Activated CD4-positive, alpha-beta T cell treated with anti-CD3 and anti-CD28 coated beads, Interleukin-2, Interleukin-6, amounts not matched to agents 100 ng/mL and 50 ng/mL, durations not matched to agents 16 hours and 8 hours (primary cell): ENCODE measurements around the gene H1-8.
"Not testable (repeated sequence)": the region's sequence is repeated elsewhere in the genome, so short reads cannot be mapped to it uniquely, and the experiment has no call there.

ENCODE experiments used
- DNase-seq: peaks from one replicate; pipeline ENCODE4 v3.0.0-alpha.2; 2020

Gene H1-8, protein sequence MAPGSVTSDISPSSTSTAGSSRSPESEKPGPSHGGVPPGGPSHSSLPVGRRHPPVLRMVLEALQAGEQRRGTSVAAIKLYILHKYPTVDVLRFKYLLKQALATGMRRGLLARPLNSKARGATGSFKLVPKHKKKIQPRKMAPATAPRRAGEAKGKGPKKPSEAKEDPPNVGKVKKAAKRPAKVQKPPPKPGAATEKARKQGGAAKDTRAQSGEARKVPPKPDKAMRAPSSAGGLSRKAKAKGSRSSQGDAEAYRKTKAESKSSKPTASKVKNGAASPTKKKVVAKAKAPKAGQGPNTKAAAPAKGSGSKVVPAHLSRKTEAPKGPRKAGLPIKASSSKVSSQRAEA

GRCh38 chr3:129543156-129543790, at the start of gene H1-8:
Gene H1-8 (plus strand): TSS chr3:129543175. CDS start chr3:129543219, 44 bp downstream.
- DNase-seq: no peak

DNA sequence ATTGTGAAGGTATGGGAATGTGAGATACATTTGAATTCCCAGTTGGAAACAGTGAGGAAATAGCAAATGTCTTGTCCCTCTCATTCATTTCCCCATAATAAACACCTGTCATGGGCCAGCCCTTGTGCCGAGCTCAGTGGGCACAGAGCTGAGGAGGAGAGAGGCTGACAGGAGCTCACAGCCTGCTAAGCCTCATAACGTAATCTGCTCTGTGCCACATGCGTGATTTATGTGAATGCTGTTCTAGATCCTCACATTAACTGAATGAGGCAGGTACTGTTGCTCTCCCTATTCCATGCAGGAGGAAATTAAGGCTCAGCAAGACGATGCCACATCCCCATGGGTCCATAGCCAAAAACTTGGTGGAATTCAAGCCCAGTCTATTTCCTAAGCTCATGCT, 49.8 kb upstream of the H1-8 start:
- DNase-seq: no peak

DNA sequence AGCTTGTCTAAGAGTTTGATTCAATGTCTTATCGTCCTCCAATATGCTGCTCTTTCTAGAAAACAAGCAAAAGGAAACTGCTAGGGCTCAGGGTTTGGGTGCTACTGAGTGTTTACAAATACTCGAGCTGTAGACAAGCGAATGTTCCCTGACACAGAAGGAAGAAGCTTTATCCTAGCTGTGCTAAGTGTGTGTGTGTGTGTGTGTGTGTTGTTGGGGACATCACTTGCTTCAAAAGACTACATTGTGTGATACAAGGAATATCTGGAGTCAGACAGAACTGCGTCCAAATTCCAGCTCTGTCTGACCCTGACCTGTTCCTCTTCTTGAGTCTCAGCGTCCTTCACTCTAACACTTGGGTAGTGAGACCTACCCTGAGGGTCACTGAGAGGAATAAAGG, 48.5 kb upstream of the H1-8 start:
- DNase-seq: not testable (repeated sequence)

- not testable (repeated sequence) for DNase-seq
Measured at GRCh38 chr3:129495006-129495639, 47.9 kb upstream of the H1-8 start.

DNA sequence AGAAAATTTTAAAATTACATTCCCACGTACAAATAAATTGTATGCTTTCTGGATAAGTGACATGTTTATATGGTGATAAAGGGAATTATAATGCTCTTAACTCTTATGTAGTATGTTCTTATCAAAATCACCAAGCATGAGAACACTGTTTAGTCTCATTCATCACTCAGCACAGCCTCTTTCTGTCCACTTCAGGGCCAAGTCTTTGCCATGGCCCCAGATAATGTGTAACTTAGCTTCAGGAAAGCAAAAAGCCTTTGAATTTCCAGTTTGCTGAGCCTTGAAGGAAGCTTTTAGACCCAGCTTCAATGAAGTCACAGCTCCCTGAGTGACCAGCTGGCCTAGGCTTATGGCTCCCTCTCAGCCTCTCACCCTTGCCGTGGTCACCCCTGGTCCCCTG, 45.1 kb upstream of the H1-8 start:
- not testable (repeated sequence) for DNase-seq

GRCh38 chr3:129498603-129499488, 44.1 kb upstream of the H1-8 start:
- not testable (repeated sequence) for DNase-seq

- DNase-seq: not testable (repeated sequence)
Measured at GRCh38 chr3:129499604-129500333, 43.2 kb upstream of the H1-8 start.

DNA sequence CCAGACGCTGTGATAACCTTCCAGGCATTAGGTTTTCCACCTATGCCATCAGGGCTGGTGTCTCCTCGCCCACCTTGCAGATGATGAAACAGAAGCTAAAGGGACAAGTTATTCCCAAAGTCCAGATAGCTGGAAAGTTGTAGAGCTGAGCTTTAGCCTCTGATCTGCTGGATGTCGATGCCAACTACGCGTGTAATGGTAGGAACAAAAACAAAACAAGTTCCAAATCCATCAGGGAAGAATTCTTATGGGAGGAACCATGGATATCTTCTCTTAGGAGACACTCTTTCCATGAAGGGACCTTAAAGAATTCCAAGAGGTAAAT, 42.7 kb upstream of the H1-8 start:
- DNase-seq: no peak

GRCh38 chr3:129501630-129502029, 41.3 kb upstream of the H1-8 start:
- DNase-seq: no peak

- no peak for DNase-seq
Measured at GRCh38 chr3:129502641-129503408, 40.1 kb upstream of the H1-8 start.

DNA sequence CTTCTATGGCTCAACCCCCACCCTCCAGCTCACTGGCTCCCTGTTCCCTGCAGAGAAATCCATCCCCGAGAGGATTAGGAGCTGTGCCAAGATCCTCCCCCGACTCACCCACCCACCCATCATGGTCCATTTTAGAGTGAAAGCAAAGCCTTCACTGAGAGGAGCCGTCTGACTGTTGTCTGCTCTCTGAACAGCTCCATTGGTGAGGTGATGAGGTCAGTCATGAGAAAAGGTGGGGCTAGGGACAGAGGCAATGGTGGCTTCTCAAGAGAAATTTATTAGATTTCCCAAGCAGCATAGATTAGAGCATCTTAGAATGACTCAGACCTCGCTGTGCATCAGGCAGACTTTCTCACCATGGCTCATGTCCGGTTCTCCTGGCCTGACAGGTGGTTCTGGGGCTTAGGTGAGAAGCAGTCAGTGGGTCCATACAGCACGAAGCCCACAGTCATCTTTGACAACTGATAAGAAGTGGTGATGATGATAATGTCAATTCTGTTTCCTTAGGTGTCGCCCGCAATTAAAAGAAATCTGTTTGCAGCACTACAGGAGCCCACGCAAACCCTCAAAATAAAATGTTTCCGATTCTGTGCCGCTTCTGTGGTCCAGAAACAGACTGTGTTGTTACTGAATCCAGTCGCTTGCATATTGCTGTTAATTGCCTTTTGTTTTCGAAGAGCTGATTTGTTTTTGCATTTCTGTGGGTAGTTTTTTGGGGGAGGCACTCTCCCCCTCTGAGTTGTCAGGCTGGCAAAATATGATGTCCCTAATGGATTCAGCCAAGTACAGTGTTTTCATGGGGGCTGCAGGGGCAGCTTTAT, 39.3 kb upstream of the H1-8 start:
- no peak for DNase-seq

DNA sequence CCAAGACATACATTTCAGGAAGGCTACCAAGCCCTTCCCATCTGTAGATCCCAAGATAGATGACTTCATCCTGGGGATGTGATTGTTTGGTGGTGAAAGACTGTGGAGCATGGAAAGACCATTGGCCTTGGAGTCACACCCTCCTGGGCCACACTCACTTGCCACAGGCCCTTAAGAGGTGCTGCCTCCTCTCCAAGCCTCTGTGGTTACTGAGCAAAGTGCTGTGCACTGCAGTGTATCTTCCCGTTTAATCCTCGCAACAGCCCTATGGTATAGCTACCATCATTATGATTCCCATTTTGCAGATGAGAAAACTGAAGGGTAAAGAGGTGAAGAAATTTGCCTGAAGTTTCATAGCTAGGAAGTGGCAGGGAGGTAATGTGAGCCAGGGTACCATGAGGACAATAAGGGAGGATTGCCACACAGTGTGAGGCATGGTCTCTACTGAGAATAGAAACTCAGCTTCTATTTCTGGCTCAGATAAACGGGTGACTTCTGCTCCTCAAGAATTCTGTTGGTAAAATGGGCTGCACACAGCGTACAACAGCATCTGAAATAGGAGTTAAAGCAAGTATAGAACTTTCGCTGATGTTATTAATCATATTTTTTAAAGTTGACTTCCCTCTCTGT, 38.4 kb upstream of the H1-8 start:
- no peak for DNase-seq

DNA sequence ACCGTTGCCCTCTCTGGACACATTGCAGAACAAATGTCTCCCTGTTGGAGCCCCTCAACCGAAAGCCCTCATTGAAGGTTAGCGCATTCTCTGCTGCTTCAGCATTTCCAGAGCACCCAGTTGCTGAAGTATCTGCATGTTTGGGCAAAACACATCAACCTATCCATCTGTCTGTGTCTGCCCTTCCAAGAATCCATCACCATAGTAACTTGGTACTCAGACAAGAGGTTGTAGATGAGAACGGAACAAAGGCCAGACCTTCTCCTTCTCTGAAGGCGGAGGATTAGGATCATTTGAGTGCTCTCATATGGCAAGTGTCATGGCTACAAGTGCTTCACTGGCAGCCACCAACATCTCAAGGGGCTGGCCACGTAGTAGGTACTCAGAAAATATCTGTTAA, 37.6 kb upstream of the H1-8 start:
- no peak for DNase-seq

- DNase-seq: no peak
Measured at GRCh38 chr3:129506231-129506742, 36.7 kb upstream of the H1-8 start.

DNA sequence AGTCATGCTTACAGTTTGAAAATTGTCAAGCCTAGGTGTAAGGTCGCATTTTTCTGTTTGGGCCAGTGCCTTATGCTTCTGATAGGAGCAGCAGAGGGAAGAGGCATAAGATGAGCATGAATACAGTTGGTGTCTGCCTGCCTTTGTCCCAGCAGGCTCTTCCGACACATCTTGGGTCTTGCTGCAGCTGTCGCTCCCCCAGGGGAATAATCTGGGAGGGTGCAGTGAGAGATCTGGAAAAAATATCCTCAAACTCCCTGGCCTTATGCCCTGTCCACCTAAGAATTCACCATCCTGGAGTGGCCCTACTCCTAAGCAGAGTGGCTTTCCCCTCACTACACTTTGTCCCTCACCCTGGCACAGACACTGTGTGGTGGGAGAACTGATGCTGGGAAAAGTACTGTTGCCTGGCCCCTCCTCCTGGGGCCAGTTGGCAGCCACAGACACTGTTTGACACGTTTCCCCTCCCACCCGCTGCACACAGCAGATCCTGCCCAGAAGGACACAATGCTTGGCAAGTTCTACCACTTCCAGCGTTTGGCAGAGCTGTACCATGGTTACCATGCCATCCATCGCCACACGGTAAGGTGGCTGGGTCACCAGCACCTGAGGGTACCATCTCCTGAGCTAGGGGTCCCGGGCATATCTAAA, 35.7 kb upstream of the H1-8 start:
- DNase-seq: no peak

DNA sequence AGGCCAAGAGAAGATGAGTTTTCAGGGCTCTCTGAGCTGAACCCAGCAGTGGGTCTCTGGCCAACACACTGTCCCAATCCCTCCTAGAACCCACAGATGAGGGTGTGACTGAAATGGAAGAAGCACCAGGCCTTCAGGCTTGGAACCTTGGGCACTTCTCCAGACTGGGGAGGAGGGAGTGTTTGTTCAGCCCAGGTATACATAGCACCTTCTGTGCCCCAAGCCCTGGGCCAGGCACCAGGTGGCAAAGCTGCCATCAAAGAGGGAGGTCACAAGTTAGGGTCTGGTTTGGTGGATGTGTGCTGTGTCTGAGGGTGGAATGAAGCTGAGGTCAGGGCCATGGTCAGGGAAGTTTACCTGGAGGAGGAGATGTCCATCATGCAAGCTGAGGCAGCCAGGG, 30.4 kb upstream of the H1-8 start:
- DNase-seq: no peak

DNA sequence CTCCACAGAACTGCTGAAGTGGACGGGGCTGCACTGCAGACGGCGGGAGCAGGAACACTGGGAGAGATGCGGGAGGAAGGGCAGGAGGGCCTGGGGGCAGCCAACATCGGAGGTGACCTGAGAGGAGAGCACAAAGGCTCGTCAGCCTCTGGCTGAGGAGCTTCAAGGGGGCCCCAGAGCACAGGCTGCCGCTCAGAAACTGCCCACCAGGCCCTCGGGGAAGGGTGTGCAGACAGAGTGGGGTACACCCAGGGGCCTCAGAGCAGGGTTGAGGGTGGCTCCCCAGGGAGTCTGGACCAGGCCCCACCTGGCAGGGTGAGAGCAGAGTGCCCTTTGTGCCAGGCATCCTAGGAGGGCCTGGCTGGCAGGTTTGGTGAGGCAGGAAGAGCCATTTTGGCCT, 29.3 kb upstream of the H1-8 start:
- DNase-seq: no peak

DNA sequence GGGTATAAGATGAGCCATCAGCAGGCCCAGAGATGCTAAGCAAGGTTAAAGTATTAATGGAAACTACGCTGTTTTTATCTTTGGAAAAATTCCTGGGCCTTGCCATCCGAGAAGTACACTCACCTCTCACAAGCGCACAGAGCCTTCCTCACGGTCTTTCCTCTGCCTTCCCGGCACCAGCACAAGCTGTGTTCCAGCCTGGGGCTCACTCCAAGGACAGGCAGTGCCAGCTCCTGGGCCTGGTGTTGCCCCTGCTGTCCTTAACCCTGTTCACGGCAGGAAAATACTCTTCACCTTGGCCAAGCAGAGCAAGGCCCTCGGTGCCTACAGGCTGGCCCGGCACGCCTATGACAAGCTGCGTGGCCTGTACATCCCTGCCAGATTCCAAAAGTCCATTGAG, 28.9 kb upstream of the H1-8 start:
- DNase-seq: no peak

DNA sequence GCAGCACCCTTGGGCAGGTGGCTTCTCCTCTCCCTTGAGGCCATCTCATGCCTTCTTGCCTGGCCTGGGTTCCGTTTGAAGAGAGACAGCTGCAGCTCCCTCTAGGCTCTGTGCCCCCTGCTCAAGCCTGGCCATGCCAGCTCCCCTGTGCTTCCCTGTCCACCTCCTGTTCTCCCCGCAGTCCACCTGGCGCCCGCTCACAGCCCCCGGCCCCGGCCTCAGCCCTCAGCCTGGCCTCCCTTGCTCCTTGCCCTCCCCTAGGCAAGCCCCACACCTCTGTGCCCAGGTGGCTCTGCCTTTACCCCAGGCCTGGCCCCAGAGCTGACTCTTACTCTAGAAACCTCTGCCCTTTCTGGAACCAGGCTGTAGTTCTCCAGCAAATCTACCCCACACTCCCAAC, 28.4 kb upstream of the H1-8 start:
- no peak for DNase-seq
